Esophagus muscularis mucosa (tissue), 4 donors: ENCODE data around the gene COL19A1.

Experiments used
- CTCF ChIP-seq, 3 experiments: fragments of 200-600 bp in 2 of 3; fragments of 450-650 bp in 1 of 3; sonication (generic) in 2 of 3; IDR thresholded peaks; one replicate each; pipeline ENCODE4 v1.5.1; 2017 to 2019; ENCODE audit warnings: antibody characterized with exemption in 3 of 3, mild to moderate bottlenecking in 2 of 3, moderate library complexity in 1 of 3
- EP300 ChIP-seq: sonication (generic); formaldehyde crosslinking; IDR thresholded peaks from one replicate; pipeline ENCODE4 v1.6.1; 2017; ENCODE audit warnings: antibody characterized with exemption
- POLR2A ChIP-seq: fragments of 450-650 bp; IDR thresholded peaks from one replicate; pipeline ENCODE4 v1.6.1; 2017; ENCODE audit warnings: antibody characterized with exemption, moderate library complexity, mild to moderate bottlenecking, low read depth
- POLR2AphosphoS5 ChIP-seq, 2 donors: sonication (generic); formaldehyde crosslinking; IDR thresholded peaks; one replicate each; pipeline ENCODE4 v1.6.1; 2017; ENCODE audit warnings: antibody characterized with exemption in 2 of 2

- TF ChIP-seq CTCF (IDR thresholded peaks at IDR 0.05) (no peak), POLR2A (no peak), POLR2AphosphoS5 (IDR thresholded peaks at IDR 0.05) (no peak), EP300 (no peak)
These were observed 33.8 kb upstream of the COL19A1 start for GRCh38 chr6:69832558-69832957.
